ENCODE results near the gene ALOX5.

ALOX5 gene

DNA sequence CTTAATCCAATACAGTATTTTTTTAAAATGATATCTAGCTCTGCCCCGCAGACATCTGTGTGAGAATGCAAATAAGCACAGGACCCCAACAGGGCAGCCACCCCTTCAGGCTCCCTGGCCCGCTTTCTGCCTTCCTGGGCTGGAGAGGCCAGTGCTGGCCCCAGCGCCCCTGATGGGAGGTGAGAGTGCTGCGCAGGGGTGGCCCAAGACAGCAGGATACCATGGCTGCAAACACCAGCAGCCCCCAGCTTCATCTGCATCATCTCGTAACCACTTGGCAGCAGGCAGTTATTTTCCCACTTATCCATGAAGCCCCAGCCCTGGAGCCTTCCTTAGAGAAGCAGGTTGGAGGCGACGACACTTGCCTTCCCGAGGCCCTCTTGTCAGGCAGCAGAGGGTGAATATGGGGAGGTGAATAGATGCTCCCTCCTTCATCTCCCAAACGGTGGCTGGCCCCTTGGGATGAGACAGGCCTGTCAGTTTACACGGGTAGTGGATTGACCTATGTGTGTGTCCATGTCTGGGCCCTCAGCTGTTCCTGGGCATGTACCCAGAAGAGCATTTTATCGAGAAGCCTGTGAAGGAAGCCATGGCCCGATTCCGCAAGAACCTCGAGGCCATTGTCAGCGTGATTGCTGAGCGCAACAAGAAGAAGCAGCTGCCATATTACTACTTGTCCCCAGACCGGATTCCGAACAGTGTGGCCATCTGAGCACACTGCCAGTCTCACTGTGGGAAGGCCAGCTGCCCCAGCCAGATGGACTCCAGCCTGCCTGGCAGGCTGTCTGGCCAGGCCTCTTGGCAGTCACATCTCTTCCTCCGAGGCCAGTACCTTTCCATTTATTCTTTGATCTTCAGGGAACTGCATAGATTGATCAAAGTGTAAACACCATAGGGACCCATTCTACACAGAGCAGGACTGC lies 71.2 kb downstream of the ALOX5 start:
- no peak for DNase-seq

- DNase-seq, result no peak
Observed at GRCh38 chr10:45446858-45447257, 72.8 kb downstream of the ALOX5 start.

- no peak for DNase-seq
Observed at GRCh38 chr10:45447416-45447815, 73.4 kb downstream of the ALOX5 start.

DNA sequence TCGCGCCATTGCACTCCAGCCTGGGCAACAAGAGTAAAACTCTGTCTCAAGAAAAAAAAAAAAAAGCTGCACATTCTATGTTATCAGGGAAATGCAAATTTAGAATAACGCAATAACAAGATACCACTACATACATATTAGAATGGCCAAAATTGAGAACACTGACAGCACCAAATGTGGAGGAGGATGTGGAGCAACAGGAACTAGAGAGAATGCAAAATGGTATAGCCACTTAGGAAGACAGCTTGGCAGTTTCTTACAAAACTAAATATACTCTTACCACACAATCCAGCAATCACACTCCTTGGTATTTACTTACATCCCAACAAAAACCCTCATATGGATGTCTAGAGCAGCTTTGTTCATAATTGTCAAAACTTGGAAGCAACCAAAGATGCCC lies 76.8 kb downstream of the ALOX5 start:
- DNase-seq, result no peak

GRCh38 chr10:45451407-45451806 lies 77.4 kb downstream of the ALOX5 start:
- no peak for DNase-seq

GRCh38 chr10:45452268-45452667 lies 78.3 kb downstream of the ALOX5 start:
- no peak for DNase-seq

DNA sequence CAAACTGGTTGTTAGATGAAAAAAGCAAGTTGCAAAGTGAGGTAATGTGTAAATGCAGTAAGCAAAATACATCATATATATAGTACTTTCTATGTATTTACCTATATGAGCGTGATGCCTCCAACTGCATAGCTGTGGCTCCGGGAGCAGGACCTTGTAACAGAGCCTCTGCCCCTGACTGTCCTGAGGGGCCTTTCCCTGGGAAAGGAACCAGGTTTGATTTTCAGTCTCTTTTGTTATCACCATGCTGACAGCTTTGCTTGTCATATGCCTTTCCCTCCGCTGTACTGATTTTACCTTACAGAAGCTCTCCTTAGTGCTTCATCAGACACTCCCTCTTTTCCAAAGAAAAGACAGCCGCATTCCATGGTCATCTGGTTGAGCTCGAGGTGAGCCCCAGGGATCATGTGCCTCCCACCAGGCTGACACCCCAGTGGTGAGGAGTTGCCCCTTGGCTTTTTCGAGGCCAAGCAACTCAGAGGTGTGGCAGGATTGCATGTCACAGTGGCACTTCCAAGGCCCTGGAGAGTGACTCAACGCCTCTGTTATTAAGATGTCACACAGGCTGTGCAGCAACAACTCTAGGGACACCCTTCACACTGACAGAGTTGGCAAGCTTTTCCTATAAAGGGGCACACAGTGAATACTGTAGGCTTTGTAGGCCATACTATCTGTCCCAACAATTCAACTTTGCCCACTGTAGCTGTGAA lies 78.9 kb downstream of the ALOX5 start:
- no peak for DNase-seq

GRCh38 chr10:45453639-45454255 lies 79.7 kb downstream of the ALOX5 start:
- no peak for DNase-seq

DNA sequence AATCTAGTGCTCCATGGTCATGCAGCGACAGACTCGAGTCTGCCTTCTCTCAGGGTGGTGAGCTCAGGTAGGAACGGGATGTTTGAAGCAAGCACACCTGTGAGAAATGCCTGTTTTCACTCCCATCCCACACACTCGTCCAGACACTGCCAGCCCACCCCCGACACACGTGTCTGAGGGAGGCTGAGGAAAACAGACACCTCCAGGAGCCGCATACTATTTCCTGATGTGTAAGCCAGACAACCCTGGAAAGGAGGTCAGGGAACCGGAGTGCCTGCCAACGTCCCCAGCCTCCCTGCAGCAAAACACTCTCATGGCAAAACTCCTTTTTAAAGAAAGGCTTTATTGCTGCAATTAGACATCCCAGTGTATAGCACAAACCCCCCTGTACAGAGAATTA lies 80.2 kb downstream of the ALOX5 start:
- DNase-seq, result no peak

DNA sequence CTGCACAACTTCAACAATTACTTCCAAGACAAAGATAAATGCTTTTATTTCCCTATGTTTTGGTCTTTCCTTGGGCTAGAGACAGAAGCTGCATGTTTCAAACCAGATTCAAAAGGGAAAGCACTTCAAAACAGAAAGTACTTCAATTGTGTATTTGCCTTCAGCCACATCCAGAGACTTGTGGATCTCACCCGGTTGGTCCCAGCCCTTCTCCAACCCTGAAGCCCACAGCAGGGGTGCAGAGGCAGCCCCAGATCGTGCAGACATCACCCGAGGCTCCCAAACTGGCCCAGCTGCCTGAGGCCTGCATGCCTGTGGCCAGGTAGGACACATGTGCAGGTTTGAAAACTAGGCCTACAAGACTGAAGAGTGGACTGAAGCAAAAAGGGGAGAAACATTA lies 80.8 kb downstream of the ALOX5 start:
- no peak for DNase-seq

DNA sequence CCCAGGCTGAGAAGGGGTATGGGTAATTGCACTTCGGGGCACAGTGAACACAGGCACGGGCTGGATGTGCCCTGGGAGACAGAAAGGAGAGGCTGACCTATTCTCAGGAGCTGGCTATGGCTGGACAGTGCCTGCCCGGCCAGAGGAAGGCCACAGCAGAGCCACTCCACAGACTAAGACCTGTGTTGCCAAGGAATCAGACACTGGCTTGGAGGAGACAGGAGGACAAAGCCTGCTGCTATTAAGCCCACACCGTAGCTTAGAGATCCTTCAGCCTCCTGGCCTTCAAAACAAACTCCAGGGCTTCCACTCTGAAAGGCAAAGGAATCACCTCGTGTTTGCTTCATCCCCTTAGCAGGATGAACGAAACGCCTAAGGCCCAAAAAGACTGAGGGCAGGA lies 82.2 kb downstream of the ALOX5 start:
- DNase-seq, result no peak

GRCh38 chr10:45456822-45457221 lies 82.8 kb downstream of the ALOX5 start:
- no peak for DNase-seq

- no peak for DNase-seq
Observed at GRCh38 chr10:45457487-45457886, 83.5 kb downstream of the ALOX5 start.

DNA sequence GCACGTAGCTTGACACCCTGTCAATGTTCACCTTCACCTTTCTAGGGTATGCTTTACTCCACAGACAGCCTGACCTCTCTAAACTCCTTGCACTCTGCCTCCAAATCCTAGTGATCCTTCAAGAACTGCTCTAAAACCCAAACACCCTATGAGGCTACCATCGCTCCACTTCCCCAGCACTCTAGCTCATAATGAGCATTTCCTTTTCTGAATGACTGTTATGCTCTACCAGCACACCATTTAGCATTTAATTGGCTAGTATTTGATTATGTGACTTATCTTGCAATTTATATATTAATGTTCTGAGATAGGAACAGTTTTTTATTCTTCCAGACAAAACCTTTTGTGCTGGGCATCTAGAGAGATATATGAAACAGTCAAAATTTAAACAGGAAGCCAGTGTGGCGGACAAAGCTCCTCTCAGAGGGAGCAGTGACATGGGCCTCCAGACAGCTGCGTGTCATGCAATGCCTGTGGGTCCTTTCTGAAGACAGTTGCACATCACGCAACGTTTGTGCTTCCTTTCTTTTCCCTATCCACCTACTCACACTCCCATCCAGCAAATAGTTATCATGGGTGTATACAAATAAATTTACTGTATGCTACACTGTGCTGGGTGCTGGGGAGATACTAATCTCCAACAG lies 86.3 kb downstream of the ALOX5 start:
- no peak for DNase-seq

DNA sequence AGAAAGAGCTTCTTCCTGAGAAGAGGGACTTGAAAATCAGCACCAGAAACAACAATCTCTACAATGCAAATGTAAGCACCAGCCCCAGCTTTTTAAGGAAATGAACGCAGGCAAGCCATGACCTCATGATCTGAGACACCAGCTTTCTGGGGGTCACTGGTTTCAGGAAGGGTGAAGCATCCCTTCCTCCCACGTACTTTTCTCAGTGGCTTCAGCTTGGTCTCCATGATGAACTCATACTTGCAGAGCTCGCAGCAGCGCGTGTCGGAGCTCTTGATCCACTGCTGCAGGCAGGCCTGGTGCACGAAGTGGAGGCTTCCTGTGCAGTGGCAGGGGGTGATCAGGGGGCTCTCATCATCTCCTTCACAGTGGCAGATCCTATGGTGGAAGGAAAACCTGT lies 87.0 kb downstream of the ALOX5 start:
- no peak for DNase-seq

- DNase-seq, result no peak
Observed at GRCh38 chr10:45463244-45464116, 89.5 kb downstream of the ALOX5 start.

DNA sequence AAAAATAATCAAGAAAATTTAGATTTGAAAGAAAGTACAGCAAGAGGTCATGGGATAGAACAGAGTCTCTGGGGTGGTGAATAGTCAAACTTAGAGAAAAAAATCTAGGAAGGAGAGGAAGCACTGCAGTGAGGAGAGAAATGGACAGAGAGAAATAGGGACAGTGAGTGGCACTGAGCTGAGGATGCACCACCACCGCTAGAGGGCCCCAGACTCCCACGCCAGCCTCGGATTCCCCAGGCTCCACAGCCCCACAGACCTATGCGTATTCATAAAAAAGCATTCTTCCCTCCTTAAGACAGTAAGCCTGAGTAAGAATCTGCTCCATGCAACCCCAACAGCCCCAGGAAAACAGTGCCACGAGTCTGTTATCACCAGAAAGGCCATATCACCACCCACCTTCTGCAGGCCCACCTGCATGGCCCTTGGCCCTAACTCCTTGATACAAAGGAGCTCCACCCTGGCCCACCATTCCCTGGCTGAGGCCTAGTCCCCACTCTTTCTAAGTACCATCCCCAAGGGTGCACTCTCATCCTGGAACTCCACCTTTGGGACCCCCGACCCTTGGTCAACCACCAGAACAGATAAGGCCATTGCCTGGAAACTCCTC lies 91.0 kb downstream of the ALOX5 start:
- DNase-seq, result peak; percentile 80

DNA sequence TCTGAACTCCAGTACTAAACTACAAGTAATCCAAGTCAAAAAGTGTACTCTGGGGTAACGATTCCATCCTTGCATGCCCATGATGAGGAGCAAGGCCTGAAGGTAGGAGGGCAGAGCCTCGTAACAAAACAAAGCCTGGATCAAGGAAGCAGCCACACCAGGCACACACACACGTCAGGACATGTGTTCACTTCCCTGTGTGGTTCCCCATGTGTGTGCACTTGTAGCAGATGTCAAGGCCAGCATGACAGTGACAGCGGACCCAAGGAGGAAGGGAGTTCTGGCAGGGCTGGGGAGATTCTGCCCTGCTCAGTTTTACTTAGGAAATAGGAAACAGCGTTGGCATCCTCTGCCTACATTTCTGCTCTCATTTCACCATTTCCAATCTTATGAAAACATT lies 92.8 kb downstream of the ALOX5 start:
- DNase-seq, result no peak

DNA sequence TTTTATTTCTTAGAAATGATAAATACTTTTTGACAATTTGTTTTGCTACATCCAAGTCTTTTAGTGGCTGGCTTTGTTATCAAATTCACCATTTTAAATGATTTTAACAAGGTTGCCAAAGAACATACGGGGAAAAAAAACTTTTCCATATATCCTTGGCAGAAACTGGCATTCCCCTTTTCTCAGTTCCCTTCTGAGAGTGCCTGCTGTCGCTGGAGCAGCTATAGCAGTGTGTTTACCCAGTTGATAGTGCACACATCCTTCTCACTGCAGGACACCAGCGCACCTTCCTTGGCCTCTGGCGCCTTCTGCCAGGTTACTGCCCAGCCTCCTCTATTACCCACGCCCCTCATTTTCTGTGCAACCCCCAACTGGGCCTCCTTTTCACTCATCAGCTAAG lies 94.1 kb downstream of the ALOX5 start:
- DNase-seq, result no peak

DNA sequence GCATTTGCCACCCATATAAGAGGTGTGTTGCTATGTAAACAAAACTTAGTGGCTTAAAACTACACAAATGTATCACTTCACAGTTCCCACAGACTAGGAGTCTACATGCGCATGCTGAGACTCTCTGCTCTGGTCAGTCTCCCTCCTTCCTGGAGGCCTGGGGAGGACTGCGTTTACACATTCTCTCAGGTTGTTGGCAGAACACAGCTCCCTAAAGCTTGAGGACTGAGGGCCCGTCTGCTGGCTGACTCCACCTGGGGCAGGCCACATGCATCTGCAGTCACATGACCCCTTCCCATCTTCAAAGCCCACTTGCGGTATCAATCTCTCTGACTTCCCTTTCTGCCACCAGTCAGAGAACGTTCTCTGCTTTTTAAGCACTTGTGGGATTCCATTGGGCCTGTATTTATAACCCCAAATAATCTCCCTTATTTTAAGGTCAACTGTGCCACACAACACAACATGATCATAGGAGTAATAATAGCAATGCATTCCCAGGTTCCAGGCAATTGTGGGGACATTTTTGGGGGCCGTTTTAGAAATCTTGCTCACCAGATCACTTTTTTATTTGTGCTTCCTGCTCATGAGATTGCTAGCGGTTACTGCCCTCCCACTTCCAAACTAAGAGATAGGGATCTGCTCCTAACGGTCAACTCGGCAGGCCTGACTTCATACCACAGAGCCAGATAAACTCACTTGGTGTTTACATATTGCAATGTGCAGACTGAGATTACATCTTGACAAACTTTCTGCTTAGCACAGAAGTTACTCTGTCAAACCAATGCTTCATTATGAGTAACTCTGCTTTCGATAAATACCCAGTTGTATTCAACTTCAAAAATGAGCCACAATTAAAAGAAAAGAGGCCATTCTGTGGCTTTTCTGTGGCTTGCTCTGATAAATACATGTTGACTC lies 96.3 kb downstream of the ALOX5 start:
- DNase-seq, result peak; percentile 38

DNA sequence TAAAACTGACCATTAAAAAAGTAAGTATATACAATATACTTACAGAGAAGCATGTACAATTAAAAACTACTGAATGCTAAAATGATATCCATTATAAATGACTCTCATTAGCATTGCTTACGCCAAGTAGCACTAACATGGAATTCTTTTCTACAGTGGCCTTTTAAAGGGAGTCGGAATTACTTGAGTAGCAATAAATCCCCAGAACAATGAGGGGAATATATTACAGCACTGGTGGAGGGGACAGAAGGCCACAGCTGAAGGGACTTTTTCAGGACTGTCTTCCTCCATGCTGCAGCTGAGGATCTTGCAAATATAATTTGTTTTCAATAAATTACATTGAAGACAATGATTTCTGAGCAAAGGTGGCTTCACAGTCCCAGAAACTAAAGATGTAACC lies 97.0 kb downstream of the ALOX5 start:
- DNase-seq, result no peak
